B cell (primary cell): ENCODE measurements around the gene CHD2. TPM values are rescaled to one million over a fixed set of nuclear protein-coding genes. Genes with fewer than 3 reads are reported as not detected.

Experiments used
- ATAC-seq: fragments of 200-7000 bp; cut with Tn5 transposase; one replicate; pipeline ENCODE4 v1.10.0; 2021; ENCODE audit warnings: low read depth, mild to moderate bottlenecking, moderate number of reproducible peaks, moderate library complexity
- CTCF ChIA-PET: fragments of 350-600 bp; sonication (Branson Sonifier 250); formaldehyde crosslinking; loops from one replicate; lab custom pipeline; 2021; ENCODE audit warnings: antibody characterized with exemption, inconsistent platforms; lab: Charles Lee
- POLR2A ChIA-PET: fragments of 350-600 bp; sonication (Branson Sonifier 250); formaldehyde crosslinking; loops from one replicate; lab custom pipeline; 2021; ENCODE audit warnings: antibody characterized with exemption; lab: Charles Lee
- DNase-seq: peaks from one replicate; pipeline ENCODE4 v3.0.0; 2013
- H2AFZ ChIP-seq: 2 replicates; pipeline ENCODE4 v1.6.1; 2012; ENCODE audit warnings: mild to moderate bottlenecking, low read depth, low read length; ENCODE audit not compliant: insufficient read depth, poor library complexity, severe bottlenecking
- H3K27ac ChIP-seq, 2 donors: 1 replicate in 1 of 2; 2 replicates in 1 of 2; pipeline ENCODE4 v1.5.1; 2012 to 2013; ENCODE audit warnings: low read length in 2 of 2, mild to moderate bottlenecking in 2 of 2, moderate library complexity in 1 of 2
- H3K27me3 ChIP-seq, 4 experiments: fragments of 200-600 bp in 1 of 4; sonication (generic) in 1 of 4; replicated peaks in 1 of 4; 1 replicate in 2 of 4; 2 replicates in 2 of 4; pipeline versions ENCODE4 v1.6.1 to v1.7.0; 2013 to 2016; ENCODE audit warnings: low read length in 3 of 4, mild to moderate bottlenecking in 2 of 4, mixed read lengths in 1 of 4, moderate library complexity in 1 of 4; ENCODE audit not compliant: insufficient read depth in 4 of 4, control insufficient read depth in 3 of 4; ENCODE audit errors: control extremely low read depth in 1 of 4
- H3K36me3 ChIP-seq, 2 experiments: replicated peaks in 1 of 2; 1 replicate in 1 of 2; 2 replicates in 1 of 2; pipeline versions ENCODE4 v1.6.1 to v1.7.1; 2013; ENCODE audit warnings: low read length in 1 of 2; ENCODE audit not compliant: insufficient read depth in 2 of 2, control insufficient read depth in 1 of 2; ENCODE audit errors: control extremely low read depth in 1 of 2, extremely low read depth in 1 of 2
- H3K4me1 ChIP-seq, 2 donors: fragments of 200-600 bp in 1 of 2; sonication (generic) in 1 of 2; 1 replicate in 1 of 2; 2 replicates in 1 of 2; pipeline versions ENCODE4 v1.5.1 to v1.6.1; 2013 to 2017; ENCODE audit warnings: low read length in 2 of 2; ENCODE audit not compliant: control insufficient read depth in 2 of 2, insufficient read depth in 2 of 2
- H3K4me2 ChIP-seq: replicated peaks from 2 replicates; pipeline ENCODE3; 2012; ENCODE audit warnings: mild to moderate bottlenecking, low read depth, low read length; ENCODE audit not compliant: poor library complexity, severe bottlenecking
- H3K4me3 ChIP-seq, 5 experiments: fragments of 200-600 bp in 1 of 5; sonication (generic) in 1 of 5; 1 replicate in 3 of 5; 2 replicates in 2 of 5; pipeline versions ENCODE4 v1.5.1 to v1.7.0; 2011 to 2016; ENCODE audit warnings: low read length in 4 of 5, mild to moderate bottlenecking in 4 of 5, low read depth in 2 of 5, control low read depth in 1 of 5, moderate library complexity in 1 of 5; ENCODE audit not compliant: insufficient read depth in 1 of 5; ENCODE audit errors: control extremely low read depth in 1 of 5, extremely low read depth in 1 of 5
- H3K79me2 ChIP-seq: fragments of 200-600 bp; sonication (generic); one replicate; pipeline ENCODE4 v1.6.0; 2016; ENCODE audit warnings: low read length; ENCODE audit not compliant: control insufficient read depth, insufficient read depth
- H3K9ac ChIP-seq: fragments of 200-600 bp; sonication (generic); 2 replicates; pipeline ENCODE4 v1.6.1; 2017; ENCODE audit warnings: mild to moderate bottlenecking, low read length, moderate library complexity
- H3K9me3 ChIP-seq, 3 donors: one replicate each; pipeline versions ENCODE4 v1.6.1 to v1.7.1; 2013; ENCODE audit warnings: low read length in 2 of 3; ENCODE audit not compliant: control insufficient read depth in 2 of 3, insufficient read depth in 1 of 3; ENCODE audit errors: control extremely low read depth in 1 of 3
- H4K20me1 ChIP-seq: 2 replicates; pipeline ENCODE4 v1.6.0; 2012; ENCODE audit warnings: mild to moderate bottlenecking, low read length; ENCODE audit not compliant: insufficient read depth, control insufficient read depth, poor library complexity, severe bottlenecking
- H3K27ac Mint-ChIP-seq: one replicate; pipeline ENCODE4 v1.8.0; 2021; ENCODE audit warnings: mixed read lengths
- H3K27me3 Mint-ChIP-seq: one replicate; pipeline ENCODE4 v1.8.0; 2021; ENCODE audit warnings: mixed read lengths
- H3K4me1 Mint-ChIP-seq: one replicate; pipeline ENCODE4 v1.8.0; 2021; ENCODE audit warnings: mixed read lengths
- H3K4me3 Mint-ChIP-seq: one replicate; pipeline ENCODE4 v1.8.0; 2021; ENCODE audit warnings: mixed read lengths
- H3K9me3 Mint-ChIP-seq: one replicate; pipeline ENCODE4 v1.8.0; 2022; ENCODE audit warnings: mixed read lengths; ENCODE audit not compliant: insufficient read depth
- CTCF ChIP-seq: fragments of 200-600 bp; IDR thresholded peaks from one replicate; pipeline ENCODE4 v1.8.0; 2022; ENCODE audit warnings: antibody characterized with exemption, mild to moderate bottlenecking
- EZH2 ChIP-seq: IDR thresholded peaks from 2 replicates; pipeline ENCODE4 v1.6.1; 2012; ENCODE audit warnings: borderline replicate concordance, low read depth, mild to moderate bottlenecking, moderate library complexity, low read length; ENCODE audit not compliant: insufficient read depth, poor library complexity, severe bottlenecking
- WGBS: methylation state at CpG from one replicate; pipeline ENCODE4 v1.1.5; 2013; ENCODE audit warnings: missing lambda C conversion rate; ENCODE audit not compliant: insufficient coverage; 5-methylcytosine and 5-hydroxymethylcytosine counted together
- intact Hi-C: fragments of 100-400 bp; cut with micrococcal nuclease; formaldehyde crosslinking; loops from one replicate; pipeline ENCODE4 v1.10.0; 2022
- polyA plus RNA-seq: library from polyadenylated mRNA; depleted of rRNA; stranded (reverse); fragments of >200 nt; gene quantifications from 2 replicates; pipeline ENCODE4 v1.2.3, GENCODE V29; 2012
- total RNA-seq, 2 donors: library from RNA; stranded (reverse); fragments of 120-200 nt in 1 of 2; gene quantifications; 1 replicate in 1 of 2; 2 replicates in 1 of 2; pipeline versions ENCODE4 v1.2.3 to v1.2.4, GENCODE V29; 2013 to 2022

The CHD2 gene
- total and polyA plus RNA-seq, 2 donors (not counting 1 experiment from before 2014, with no cell fraction given), result 86.9 to 353 TPM

- Histone ChIP-seq H3K27me3 (no peaks in the 10 kb centered on the region), H3K27ac (peak overlapping the region; percentile 88 to 97), H3K4me2 (peak overlapping the region; percentile 85), H3K9me3 (no peaks in the 10 kb centered on the region), H3K4me3 (peak overlapping the region; percentile 25 to 100 (median 70)), H3K4me1 (peaks cover 24 to 36% of the 10 kb centered on the region in 2 donors), H4K20me1 (peaks cover 8% of the 10 kb centered on the region), H2AFZ (no peak overlapping the region), H3K9ac (peak overlapping the region; percentile 97), H3K36me3 (peaks cover 2 to 25% of the 10 kb centered on the region in 2 experiments), H3K79me2 (peaks cover 57% of the 10 kb centered on the region)
- under 1% methylated on average over 67 of the region's 67 CpGs for WGBS
- Mint-ChIP-seq H3K4me1 (peaks cover 46% of the 10 kb centered on the region), H3K27me3 (no peaks in the 10 kb centered on the region), H3K9me3 (no peaks in the 10 kb centered on the region), H3K4me3 (peak overlapping the region; percentile 93), H3K27ac (peak overlapping the region; percentile 99)
- DNase-seq (no peak), ATAC-seq (peak; percentile 76)
- intact Hi-C loops, result loop anchor here (1.0 kb wide), 8 partner anchors 18 to 85 kb away; partner anchors contain the start of gene CHD2
- ChIA-PET POLR2A (interaction anchor here (0.6 to 7.9 kb wide), 26 partner anchors 9 to 85 kb away, joined by 3 to 266 read pairs (median 6); partner anchors contain the start of gene CHD2), CTCF (interaction anchor here (0.7 to 5.7 kb wide), 23 partner anchors 10 to 86 kb away, joined by 3 to 75 read pairs (median 6); partner anchors contain the start of gene CHD2)
- TF ChIP-seq CTCF (no peak), EZH2 (no peak)
Observed at GRCh38 chr15:92882697-92883162, 17.4 kb upstream of the CHD2 start.
